HepG2 (cell line): ENCODE data around the gene RHCE.

ENCODE experiments used
- AGO1 ChIP-seq: fragments of 200-400 bp; formaldehyde crosslinking; IDR thresholded peaks from 2 replicates; pipeline ENCODE4 v1.6.1; 2017; ENCODE audit warnings: mild to moderate bottlenecking, low read depth, low read length, moderate library complexity; ENCODE audit not compliant: poor library complexity, severe bottlenecking
- CREM ChIP-seq, 2 experiments: sonication (generic) in 1 of 2; formaldehyde crosslinking in 1 of 2; IDR thresholded peaks; 2 replicates each; pipeline versions ENCODE4 v1.4.0 to v1.6.1; 2016 to 2020; ENCODE audit warnings: antibody characterized with exemption in 1 of 2, mild to moderate bottlenecking in 1 of 2, missing genetic modification reagents in 1 of 2
- CTCF ChIP-seq: sonication (generic); formaldehyde crosslinking; IDR thresholded peaks from 2 replicates; pipeline ENCODE4 v1.5.0; 2020; ENCODE audit warnings: mild to moderate bottlenecking, missing genetic modification reagents, moderate library complexity
- EZH2 ChIP-seq: conservative IDR thresholded peaks from 2 replicates; pipeline ENCODE4 v1.6.1; 2012; ENCODE audit warnings: mild to moderate bottlenecking, low read depth, low read length, moderate library complexity
- FOXK2 ChIP-seq: fragments of 450-650 bp; IDR thresholded peaks from 2 replicates; pipeline ENCODE4 v1.6.1; 2016
- NKX3-1 ChIP-seq: sonication (generic); formaldehyde crosslinking; IDR thresholded peaks from 2 replicates; pipeline ENCODE4 v1.5.0; 2020; ENCODE audit warnings: missing genetic modification reagents
- PHB2 ChIP-seq: fragments of 450-650 bp; IDR thresholded peaks from 2 replicates; pipeline ENCODE4 v1.6.1; 2018; ENCODE audit not compliant: partially characterized antibody
- POLR2A ChIP-seq, 2 experiments: IDR thresholded peaks; 2 replicates each; pipeline ENCODE4 v1.6.1; 2011; ENCODE audit warnings: low read depth in 2 of 2, low read length in 2 of 2, mild to moderate bottlenecking in 1 of 2, moderate library complexity in 1 of 2; ENCODE audit not compliant: insufficient read depth in 1 of 2
- POLR2AphosphoS5 ChIP-seq: IDR thresholded peaks from 2 replicates; pipeline ENCODE4 v1.6.1; 2012; ENCODE audit warnings: low read depth, low read length
- SIN3A ChIP-seq: IDR thresholded peaks from 2 replicates; pipeline ENCODE4 v1.6.1; 2011; ENCODE audit warnings: low read depth, mild to moderate bottlenecking, control low read depth, low read length, borderline replicate concordance
- SUZ12 ChIP-seq: fragments of 150-350 bp; IDR thresholded peaks from 2 replicates; pipeline ENCODE4 v1.6.1; 2014; ENCODE audit warnings: low read depth, low read length
- ZNF10 ChIP-seq: sonication (generic); formaldehyde crosslinking; IDR thresholded peaks from 2 replicates; pipeline ENCODE4 v1.4.0; 2020; ENCODE audit warnings: mild to moderate bottlenecking, low read depth, missing genetic modification reagents, borderline replicate concordance
- ZSCAN29 ChIP-seq: sonication (generic); formaldehyde crosslinking; conservative IDR thresholded peaks from 2 replicates; pipeline ENCODE4 v1.4.0; 2020; ENCODE audit warnings: mild to moderate bottlenecking, missing genetic modification reagents

GRCh38 chr1:25430073-25430966 is 9.7 kb upstream of the RHCE start, which contains the start of gene MACO1:
- TF ChIP-seq SUZ12: no peak
- peak; percentile 80 for TF ChIP-seq POLR2AphosphoS5
- no peak for TF ChIP-seq NKX3-1 (CRISPR knock-in tag)
- 0 out of 2 replicates have a peak, but pooled peaks have one; percentile 88 for TF ChIP-seq SIN3A
- TF ChIP-seq ZSCAN29: no peak
- TF ChIP-seq CTCF (CRISPR knock-in tag): no peak
- TF ChIP-seq PHB2: no peak
- no peak for TF ChIP-seq AGO1
- TF ChIP-seq FOXK2: no peak
- TF ChIP-seq ZNF10 (CRISPR knock-in tag): no peak
- TF ChIP-seq POLR2A (IDR thresholded peaks at IDR 0.05; ENCODE audit: insufficient read depth in 1 of 2, low read depth in 2 of 2, low read length in 2 of 2): peak; percentile 89 to 94
- TF ChIP-seq EZH2: no peak
- peak; percentile 51; the same call in 1 of the 2 replicates for TF ChIP-seq CREM (IDR thresholded peaks at IDR 0.05)
- TF ChIP-seq CREM (CRISPR knock-in tag; IDR thresholded peaks at IDR 0.05): no peak
